Hepatocyte (in vitro differentiated cells): ENCODE results near the gene ACAT2.

Experiments used
- EZH2 ChIP-seq: fragments of 200-600 bp; sonication (generic); IDR thresholded peaks from 2 replicates; pipeline ENCODE4 v1.6.1; 2016; ENCODE audit warnings: antibody characterized with exemption, mild to moderate bottlenecking, borderline replicate concordance
- EZH2phosphoT487 ChIP-seq: fragments of 200-600 bp; sonication (generic); IDR thresholded peaks from one replicate; pipeline ENCODE4 v1.6.1; 2018; ENCODE audit warnings: antibody characterized with exemption, mild to moderate bottlenecking, low read depth, moderate library complexity; ENCODE audit not compliant: unreplicated experiment, severe bottlenecking
- TF ChIP-seq, protein P1 (sequence below): fragments of 200-600 bp; sonication (generic); IDR thresholded peaks from 2 replicates; pipeline ENCODE4 v1.5.1; 2016; ENCODE audit warnings: antibody characterized with exemption, mild to moderate bottlenecking; ENCODE audit not compliant: poor library complexity

DNA sequence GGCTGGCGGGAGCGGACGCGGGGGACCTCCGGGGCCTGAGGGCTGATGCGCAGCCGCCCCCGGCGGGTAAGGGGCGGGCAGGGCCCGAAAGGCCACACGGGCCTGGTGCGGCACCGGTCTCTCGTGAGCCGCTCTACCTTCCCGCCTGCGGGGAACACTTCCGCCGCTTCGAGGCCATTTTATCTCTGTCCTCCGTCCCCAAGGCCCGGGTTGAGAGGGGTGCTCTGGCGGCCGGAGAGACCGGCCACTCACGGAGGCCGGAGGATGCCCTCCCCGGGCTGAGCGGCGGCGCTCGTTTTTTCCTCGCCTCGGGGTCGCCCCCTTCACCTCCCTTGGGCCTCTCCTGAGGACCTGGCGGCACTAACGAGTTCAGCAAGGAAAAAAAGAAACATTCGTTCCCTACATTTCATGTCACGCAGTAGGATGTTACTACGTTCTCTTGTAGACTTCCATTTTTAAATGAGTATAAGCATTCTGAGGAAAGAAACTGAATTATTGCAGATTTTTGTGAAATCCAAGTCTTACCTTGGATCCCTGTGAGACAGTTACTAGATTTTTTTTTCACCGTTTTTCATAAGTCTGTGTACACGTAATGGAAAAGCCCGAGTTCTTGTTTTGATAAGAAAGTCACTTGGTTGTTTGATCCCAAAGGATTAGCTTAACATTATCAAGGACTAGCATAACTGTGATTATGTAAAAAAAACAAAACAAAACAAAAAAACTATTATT lies 34.0 kb upstream of the ACAT2 start:
- no peak for TF ChIP-seq EZH2
- TF ChIP-seq, protein P1, sequence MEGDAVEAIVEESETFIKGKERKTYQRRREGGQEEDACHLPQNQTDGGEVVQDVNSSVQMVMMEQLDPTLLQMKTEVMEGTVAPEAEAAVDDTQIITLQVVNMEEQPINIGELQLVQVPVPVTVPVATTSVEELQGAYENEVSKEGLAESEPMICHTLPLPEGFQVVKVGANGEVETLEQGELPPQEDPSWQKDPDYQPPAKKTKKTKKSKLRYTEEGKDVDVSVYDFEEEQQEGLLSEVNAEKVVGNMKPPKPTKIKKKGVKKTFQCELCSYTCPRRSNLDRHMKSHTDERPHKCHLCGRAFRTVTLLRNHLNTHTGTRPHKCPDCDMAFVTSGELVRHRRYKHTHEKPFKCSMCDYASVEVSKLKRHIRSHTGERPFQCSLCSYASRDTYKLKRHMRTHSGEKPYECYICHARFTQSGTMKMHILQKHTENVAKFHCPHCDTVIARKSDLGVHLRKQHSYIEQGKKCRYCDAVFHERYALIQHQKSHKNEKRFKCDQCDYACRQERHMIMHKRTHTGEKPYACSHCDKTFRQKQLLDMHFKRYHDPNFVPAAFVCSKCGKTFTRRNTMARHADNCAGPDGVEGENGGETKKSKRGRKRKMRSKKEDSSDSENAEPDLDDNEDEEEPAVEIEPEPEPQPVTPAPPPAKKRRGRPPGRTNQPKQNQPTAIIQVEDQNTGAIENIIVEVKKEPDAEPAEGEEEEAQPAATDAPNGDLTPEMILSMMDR, result no peak
- TF ChIP-seq EZH2phosphoT487, result no peak
